GM19455 (cell line): ENCODE results near the gene LSM10.

ENCODE experiments used
- ATAC-seq: cut with Tn5 transposase; IDR thresholded peaks from one replicate; pipeline ENCODE4 v1.9.1; 2021; ENCODE audit not compliant: unreplicated experiment

The LSM10 gene

DNA sequence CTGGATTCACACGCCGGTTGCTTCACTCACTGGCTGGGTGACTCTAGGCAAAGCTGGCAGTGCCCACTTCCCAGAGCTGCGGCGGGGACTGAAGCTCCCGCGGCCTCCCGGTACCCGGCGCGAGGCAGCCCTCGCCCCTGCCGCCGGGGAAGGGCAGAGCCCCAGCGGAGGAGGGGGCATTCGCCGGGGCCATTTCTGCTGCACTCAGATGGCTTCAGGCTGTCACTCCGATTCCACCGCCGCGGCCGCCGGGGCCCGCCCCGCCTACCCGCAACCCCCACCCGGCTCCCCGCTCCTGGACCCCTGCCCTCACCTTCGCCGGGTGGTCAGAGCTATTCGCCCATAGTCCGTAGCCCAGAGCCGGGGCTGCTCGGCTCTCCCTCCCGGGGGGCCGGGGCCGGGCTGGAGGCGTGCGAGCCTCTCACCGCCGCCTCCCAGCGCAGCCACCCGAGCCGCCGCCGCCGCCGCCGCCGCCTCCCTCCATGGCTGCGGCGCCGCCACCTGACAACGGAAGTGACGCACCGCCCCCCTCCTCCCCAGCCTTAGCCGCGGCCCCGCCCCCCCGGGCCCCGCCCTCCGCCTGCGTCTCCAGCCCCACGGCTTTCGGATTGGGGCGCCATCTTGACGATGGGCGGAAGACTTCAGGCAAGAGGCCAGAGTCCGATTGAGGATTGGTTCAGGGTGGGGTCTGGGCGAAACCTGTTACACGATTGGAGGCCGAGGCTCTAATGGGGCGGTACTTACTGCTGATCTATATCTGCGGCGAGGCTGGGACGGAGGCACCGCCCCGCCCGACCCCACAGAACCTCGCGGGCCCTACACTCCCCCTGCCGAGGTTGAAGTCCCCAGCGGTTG is 12.1 kb downstream of the LSM10 start, which contains the start of gene STK40:
TSS of gene STK40 (minus strand) at position 515 of the 855 bp plus-strand sequence. CDS start 24,592 bp downstream, outside the sequence.
- ATAC-seq: peak; percentile 84

DNA sequence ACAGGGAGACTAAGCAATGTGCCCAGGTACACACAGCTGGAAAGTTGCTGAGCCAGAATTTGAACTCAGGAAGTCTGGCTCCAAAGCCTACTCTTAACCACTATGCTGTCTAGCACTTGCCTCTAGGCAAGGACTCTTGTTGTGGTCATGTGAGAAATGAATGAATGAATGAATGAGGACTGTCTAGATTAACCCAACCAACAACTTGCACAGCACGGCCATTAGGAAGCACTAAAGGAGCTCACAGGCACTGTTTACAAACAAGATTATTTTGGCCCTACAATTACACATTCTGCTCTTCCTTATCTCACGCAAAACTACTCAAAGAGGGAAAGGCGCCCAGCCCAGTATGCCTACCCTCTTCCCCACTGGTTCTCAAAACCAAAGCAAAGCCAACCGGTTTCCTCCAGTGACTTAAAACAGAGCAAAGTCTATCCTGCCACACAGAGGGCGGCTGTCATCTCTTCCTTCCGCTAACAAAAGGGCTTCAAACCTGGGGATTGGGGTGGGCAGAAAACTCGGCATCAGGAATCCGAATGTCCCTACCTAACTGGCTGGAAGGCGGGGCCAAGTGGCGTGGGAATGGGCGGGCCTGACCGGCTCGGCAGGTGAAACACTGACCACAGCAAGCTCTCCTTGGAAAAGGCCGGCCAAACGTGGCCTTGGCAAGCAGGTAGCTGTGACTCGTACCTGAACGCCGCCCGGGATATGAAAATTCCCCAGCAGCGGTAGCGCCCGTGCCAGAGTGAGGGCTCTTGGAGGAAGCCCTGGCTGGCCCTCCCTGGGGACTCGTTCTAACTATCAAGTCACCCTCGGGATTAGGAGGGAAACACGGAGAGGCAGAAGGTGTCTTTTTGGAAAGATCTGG is 12.9 kb downstream of the LSM10 start:
- no peak for ATAC-seq

- ATAC-seq: no peak
These were observed 14.5 kb downstream of the LSM10 start for GRCh38 chr1:36383240-36383639.

- no peak for ATAC-seq
These were observed 15.0 kb downstream of the LSM10 start for GRCh38 chr1:36382669-36383068.

- no peak for ATAC-seq
These were observed 15.5 kb downstream of the LSM10 start for GRCh38 chr1:36382231-36382630.

- ATAC-seq: no peak
These were observed 16.3 kb downstream of the LSM10 start for GRCh38 chr1:36381405-36381804.

DNA sequence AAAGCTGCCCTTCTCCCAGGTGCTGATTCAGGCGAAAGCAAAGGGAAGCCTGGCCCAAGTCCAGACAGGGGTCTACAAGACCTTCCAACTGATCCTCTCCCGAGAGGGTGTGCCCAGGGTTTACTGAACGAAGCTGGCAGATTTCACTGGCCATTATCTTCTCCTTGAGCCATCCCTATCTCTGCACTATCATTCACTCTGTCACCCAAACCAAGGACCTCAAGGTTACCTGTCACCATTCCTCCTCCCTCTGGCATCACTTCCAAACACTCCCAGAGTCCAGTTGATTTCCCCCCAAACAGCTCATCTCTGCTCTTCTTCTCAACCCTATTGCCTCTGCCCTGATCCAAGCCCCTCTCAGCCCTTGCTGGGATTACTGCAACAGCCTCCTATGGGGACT is 16.9 kb downstream of the LSM10 start:
- no peak for ATAC-seq

DNA sequence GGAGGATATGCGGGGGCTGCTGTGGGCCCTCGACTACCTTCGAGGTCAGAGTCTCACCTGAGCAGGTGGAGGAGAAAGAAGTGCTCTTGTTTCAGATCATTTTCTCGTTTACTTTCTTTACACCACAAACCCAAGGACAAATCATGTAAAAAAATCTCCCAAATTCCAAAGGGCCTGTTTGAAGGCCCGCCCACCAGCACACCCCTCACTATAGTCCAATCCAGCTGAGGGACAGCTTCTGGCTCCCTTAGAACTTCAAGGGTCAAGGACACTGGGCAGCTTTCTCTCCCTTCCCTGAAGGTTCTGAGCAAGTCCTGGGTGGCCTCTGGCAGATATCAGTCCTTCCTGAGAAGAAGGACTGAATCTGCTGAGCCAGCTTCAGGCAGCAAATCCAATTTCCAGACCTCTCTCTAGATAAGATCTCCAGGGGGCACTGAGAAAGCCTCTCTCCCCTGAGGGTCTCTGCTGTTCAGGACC is 17.5 kb downstream of the LSM10 start:
- ATAC-seq: no peak

DNA sequence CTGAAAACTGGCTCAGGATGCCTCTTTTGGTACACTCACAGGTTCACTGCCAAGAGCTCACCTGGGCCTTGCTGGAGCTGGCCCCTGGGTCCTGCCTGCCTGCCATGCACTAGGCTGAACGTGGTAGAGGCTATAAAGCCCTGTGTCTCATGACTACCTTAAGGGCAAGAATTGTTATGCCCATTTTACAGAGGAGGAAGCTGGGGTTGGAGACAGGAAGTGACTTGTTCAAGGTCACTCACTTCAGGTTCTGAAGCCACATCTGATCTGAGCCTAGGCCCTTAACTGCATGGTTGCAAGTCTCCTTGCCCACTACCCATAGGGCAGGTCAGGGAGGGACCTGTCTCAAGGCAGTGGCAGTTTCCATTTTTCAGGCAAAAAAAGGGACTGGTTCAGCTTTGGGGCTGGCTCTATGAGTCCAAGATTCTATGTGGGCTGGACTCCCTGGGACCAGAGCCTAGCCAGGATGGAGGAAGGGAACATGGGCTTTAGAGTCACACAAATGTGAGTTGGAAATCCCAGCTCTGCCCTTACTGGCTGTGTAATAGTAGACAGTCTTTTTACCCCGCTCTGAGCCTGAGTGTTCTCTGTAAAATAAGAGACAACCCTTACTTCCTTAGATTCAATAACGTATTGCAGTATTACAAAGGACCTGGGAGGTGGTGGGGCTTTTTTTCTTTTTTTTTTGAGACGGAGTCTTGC is 19.8 kb downstream of the LSM10 start:
- no peak for ATAC-seq

- ATAC-seq: no peak
These were observed 25.1 kb downstream of the LSM10 start for GRCh38 chr1:36372617-36373016.

GRCh38 chr1:36369061-36369861 is 28.4 kb downstream of the LSM10 start:
- ATAC-seq: no peak

DNA sequence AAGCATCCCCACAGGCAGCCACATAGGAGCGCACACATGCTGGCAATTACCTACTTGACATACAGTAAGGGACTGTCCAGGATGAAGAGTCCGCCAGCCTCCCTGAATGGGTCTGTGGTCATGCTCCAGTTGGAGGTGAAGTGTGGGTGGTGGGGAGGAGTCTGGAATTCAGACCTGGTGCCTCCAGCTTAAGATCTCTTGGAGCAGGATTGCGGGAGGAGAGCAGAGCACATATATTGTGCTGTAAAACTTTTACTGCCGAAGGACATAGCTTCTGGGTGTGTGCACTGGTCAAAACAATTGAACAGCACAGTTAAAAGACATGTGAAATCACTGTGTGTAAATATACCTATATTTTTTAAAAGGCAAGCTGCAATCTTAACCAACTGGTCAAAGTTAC is 29.9 kb downstream of the LSM10 start:
- ATAC-seq: no peak

- no peak for ATAC-seq
These were observed 30.6 kb downstream of the LSM10 start for GRCh38 chr1:36367066-36367465.

- ATAC-seq: no peak
These were observed 31.5 kb downstream of the LSM10 start for GRCh38 chr1:36366091-36366661.

DNA sequence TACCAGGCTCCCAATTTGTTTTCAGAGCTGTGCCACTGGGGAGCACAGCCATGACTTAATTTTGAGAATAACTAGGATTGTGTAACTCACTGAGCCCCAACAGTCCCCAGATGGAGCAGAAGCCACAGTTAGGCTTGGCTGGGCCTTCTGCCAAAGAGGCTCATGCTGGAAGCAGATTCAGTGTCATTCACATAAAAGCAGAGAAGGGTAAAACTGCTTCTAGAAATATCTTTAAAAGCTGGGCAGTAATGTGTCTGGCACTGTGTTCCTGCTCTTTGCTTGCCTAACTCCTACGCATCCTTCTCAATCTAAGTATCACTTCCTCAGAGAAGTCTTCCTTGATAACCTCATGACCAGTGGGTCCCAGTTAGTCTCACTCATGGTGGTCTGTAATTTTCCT is 32.3 kb downstream of the LSM10 start:
- ATAC-seq: no peak

GRCh38 chr1:36359911-36360550 is 37.7 kb downstream of the LSM10 start:
- ATAC-seq: no peak

DNA sequence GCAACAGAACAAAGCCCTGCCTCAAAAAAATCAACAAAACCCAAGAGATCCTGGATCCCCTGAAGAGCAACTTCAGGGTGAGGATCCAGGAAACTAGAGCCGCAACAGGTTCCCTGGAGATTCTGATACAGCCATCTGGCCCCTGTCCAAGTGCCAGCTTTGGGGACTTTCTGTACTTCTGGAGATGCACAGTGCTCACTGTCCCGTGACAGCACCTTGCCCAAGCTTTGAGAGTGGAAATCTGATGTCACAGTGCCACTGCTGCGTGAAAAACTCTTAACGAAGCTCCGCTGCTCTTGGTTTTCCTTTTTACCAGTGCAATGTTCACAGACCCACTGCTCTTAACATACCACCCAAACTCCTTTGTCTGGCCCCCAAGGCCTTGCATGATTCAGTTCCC is 38.3 kb downstream of the LSM10 start:
- ATAC-seq: no peak

DNA sequence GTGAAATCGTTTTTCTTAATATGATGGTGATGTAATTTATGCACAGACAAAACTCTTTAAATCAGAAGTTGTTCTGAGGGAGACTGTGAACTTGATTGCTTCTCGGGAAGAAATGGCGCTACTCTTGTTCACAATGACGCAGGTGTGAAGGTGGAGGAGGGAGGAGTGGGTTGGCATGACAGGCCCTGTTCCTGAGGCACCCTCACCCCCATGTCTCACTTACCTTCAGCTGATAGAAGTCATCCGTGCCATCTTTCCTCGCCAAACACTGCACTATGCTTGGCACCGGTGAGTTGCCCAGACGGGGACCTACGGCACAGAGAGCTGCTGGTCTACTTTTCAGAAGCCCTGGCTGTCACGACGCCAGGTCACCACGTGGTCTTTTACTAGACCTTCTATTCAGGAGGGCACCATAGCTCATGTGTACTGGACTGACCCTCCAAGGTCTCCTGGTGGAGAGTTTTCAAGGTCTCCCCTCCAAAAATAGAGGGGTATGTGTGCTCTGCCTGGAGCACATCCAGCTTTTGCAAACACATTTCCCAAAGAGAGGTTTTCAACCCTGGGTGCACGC is 39.1 kb downstream of the LSM10 start:
- no peak for ATAC-seq

GRCh38 chr1:36355811-36356210 is 41.9 kb downstream of the LSM10 start:
- no peak for ATAC-seq
